COLO668 (cell line): ENCODE data around the gene SLK.

Source experiments
- DNase-seq: peaks from one replicate; lab custom pipeline; 2025; ENCODE audit not compliant: unreplicated experiment; lab: John Stamatoyannopoulos, UW

The SLK gene

GRCh38 chr10:103986360-103986759 lies 19.4 kb downstream of the SLK start:
- no peak for DNase-seq

- DNase-seq, result no peak
These were observed 23.2 kb downstream of the SLK start for GRCh38 chr10:103990121-103990520.

GRCh38 chr10:103990531-103990930 lies 23.6 kb downstream of the SLK start:
- no peak for DNase-seq

GRCh38 chr10:103991393-103992128 lies 24.6 kb downstream of the SLK start:
- no peak for DNase-seq

GRCh38 chr10:103995134-103995533 lies 28.2 kb downstream of the SLK start:
- DNase-seq, result no peak

GRCh38 chr10:103998805-103999204 lies 31.9 kb downstream of the SLK start:
- no peak for DNase-seq

GRCh38 chr10:104002911-104003310 lies 36.0 kb downstream of the SLK start:
- no peak for DNase-seq

GRCh38 chr10:104005172-104005863 lies 38.4 kb downstream of the SLK start:
- DNase-seq, result no peak

- no peak for DNase-seq
These were observed 45.0 kb downstream of the SLK start for GRCh38 chr10:104011904-104012303.

- no peak for DNase-seq
These were observed 46.5 kb downstream of the SLK start for GRCh38 chr10:104013489-104013888.

GRCh38 chr10:104014176-104014575 lies 47.2 kb downstream of the SLK start:
- DNase-seq, result no peak

GRCh38 chr10:104016661-104017060 lies 49.7 kb downstream of the SLK start:
- DNase-seq, result no peak

- DNase-seq, result no peak
These were observed 51.5 kb downstream of the SLK start for GRCh38 chr10:104018471-104018870.

- no peak for DNase-seq
These were observed 53.1 kb downstream of the SLK start for GRCh38 chr10:104020020-104020419.

- DNase-seq, result no peak
These were observed 54.3 kb downstream of the SLK start for GRCh38 chr10:104021246-104021645.

GRCh38 chr10:104022026-104022425 lies 55.1 kb downstream of the SLK start:
- DNase-seq, result no peak

GRCh38 chr10:104025524-104025923 lies 58.6 kb downstream of the SLK start:
- no peak for DNase-seq

- no peak for DNase-seq
These were observed 59.8 kb downstream of the SLK start for GRCh38 chr10:104026762-104027161.

GRCh38 chr10:104028146-104028545 lies 61.2 kb downstream of the SLK start:
- no peak for DNase-seq

GRCh38 chr10:104028823-104029520 lies 62.0 kb downstream of the SLK start:
- no peak for DNase-seq

GRCh38 chr10:104029521-104029860 lies 62.6 kb downstream of the SLK start:
- no peak for DNase-seq

GRCh38 chr10:104031631-104032030 lies 64.7 kb downstream of the SLK start:
- DNase-seq, result no peak
